SH-SY5Y (cell line): Measurements from ENCODE around the gene AGAP1.

Source experiments
- GATA2 ChIP-seq: IDR thresholded peaks from 2 replicates; pipeline ENCODE4 v1.6.1; 2011; ENCODE audit warnings: mild to moderate bottlenecking, low read depth, low read length
- GATA3 ChIP-seq: IDR thresholded peaks from 2 replicates; pipeline ENCODE4 v1.6.1; 2011; ENCODE audit warnings: low read depth, mild to moderate bottlenecking, low read length, moderate library complexity

GRCh38 chr2:235824331-235824730, 330.5 kb downstream of the AGAP1 start:
- no peak for TF ChIP-seq GATA3
- no peak for TF ChIP-seq GATA2
